GM23338 (cell line): Measurements from ENCODE around the gene TANGO2.

Experiments used
- CREB1 ChIP-seq: fragments of 250-450 bp; sonication (Bioruptor Pico); IDR thresholded peaks from 2 replicates; pipeline ENCODE4 v1.5.0; 2020; ENCODE audit warnings: low read depth, mild to moderate bottlenecking, moderate library complexity
- CTCF ChIP-seq, 2 experiments: fragments of 200-600 bp in 1 of 2; sonication (generic) in 1 of 2; conservative IDR thresholded peaks; 2 replicates each; pipeline versions ENCODE4 v1.5.1 to v1.6.1; 2016 to 2017; ENCODE audit warnings: antibody characterized with exemption in 2 of 2, low read depth in 2 of 2, mild to moderate bottlenecking in 2 of 2, moderate library complexity in 1 of 2
- ETS1 ChIP-seq: IDR thresholded peaks from 2 replicates; pipeline ENCODE4 v1.6.1; 2016; ENCODE audit warnings: antibody characterized with exemption
- EZH2 ChIP-seq: fragments of 200-600 bp; sonication (generic); IDR thresholded peaks from one replicate; pipeline ENCODE4 v1.8.0; 2017; ENCODE audit warnings: antibody characterized with exemption, mild to moderate bottlenecking, low read depth; ENCODE audit not compliant: unreplicated experiment
- EZH2phosphoT487 ChIP-seq: fragments of 200-600 bp; sonication (generic); IDR thresholded peaks from one replicate; pipeline ENCODE4 v1.8.1; 2018; ENCODE audit warnings: antibody characterized with exemption; ENCODE audit not compliant: unreplicated experiment
- JUNB ChIP-seq: IDR thresholded peaks from one replicate; pipeline ENCODE4 v1.6.1; 2016; ENCODE audit warnings: antibody characterized with exemption; ENCODE audit not compliant: unreplicated experiment
- NANOG ChIP-seq: IDR thresholded peaks from 2 replicates; pipeline ENCODE4 v1.6.1; 2016; ENCODE audit warnings: antibody characterized with exemption, borderline replicate concordance
- POLR2AphosphoS5 ChIP-seq: IDR thresholded peaks from 2 replicates; pipeline ENCODE4 v1.6.1; 2016; ENCODE audit warnings: antibody characterized with exemption, low read depth
- REST ChIP-seq: IDR thresholded peaks from one replicate; pipeline ENCODE4 v1.6.1; 2018; ENCODE audit warnings: antibody characterized with exemption; ENCODE audit not compliant: unreplicated experiment
- STAT1 ChIP-seq: IDR thresholded peaks from one replicate; pipeline ENCODE4 v1.6.1; 2016; ENCODE audit warnings: antibody characterized with exemption; ENCODE audit not compliant: unreplicated experiment
- ZNF114 ChIP-seq: fragments of 250-450 bp; sonication (Bioruptor Pico); IDR thresholded peaks from 2 replicates; pipeline ENCODE4 v1.5.0; 2020; ENCODE audit warnings: mild to moderate bottlenecking, moderate library complexity
- ZNF462 ChIP-seq: fragments of 250-450 bp; sonication (Bioruptor Pico); IDR thresholded peaks from 2 replicates; pipeline ENCODE4 v1.5.0; 2020; ENCODE audit warnings: mild to moderate bottlenecking, moderate library complexity

- no peak for TF ChIP-seq CTCF (conservative IDR thresholded peaks at IDR 0.05; ENCODE audit: low read depth in 2 of 2)
- TF ChIP-seq REST: no peak
- TF ChIP-seq EZH2phosphoT487: no peak
- no peak for TF ChIP-seq EZH2
- no peak for TF ChIP-seq POLR2AphosphoS5
- no peak for TF ChIP-seq CREB1 (CRISPR knock-in tag)
- no peak for TF ChIP-seq JUNB
- no peak for TF ChIP-seq ZNF114 (CRISPR knock-in tag)
- TF ChIP-seq NANOG: no peak
- TF ChIP-seq ZNF462 (CRISPR knock-in tag): no peak
- TF ChIP-seq ETS1: no peak
- no peak for TF ChIP-seq STAT1
These were observed 74.6 kb downstream of the TANGO2 start for GRCh38 chr22:20095521-20095920.
